ENCODE results near the gene MBLAC1.
A peak's percentile ranks its signal among the peaks of the same experiment; 100 is the strongest.

The MBLAC1 gene

GRCh38 chr7:100126931-100127865, at the start of gene MBLAC1:
MBLAC1 (plus strand) TSS chr7:100126967; CDS start chr7:100127396, 429 bp downstream.
- DNase-seq (ENCODE audit: low read depth), result peak; percentile 84

GRCh38 chr7:100077205-100077604, 49.6 kb upstream of the MBLAC1 start:
- DNase-seq (ENCODE audit: low read depth), result no peak

GRCh38 chr7:100079024-100079560, 47.7 kb upstream of the MBLAC1 start:
- DNase-seq (ENCODE audit: low read depth), result no peak

GRCh38 chr7:100080907-100081534, 45.7 kb upstream of the MBLAC1 start:
- no peak for DNase-seq (ENCODE audit: low read depth)

- peak; percentile 98 for DNase-seq (ENCODE audit: low read depth)
Measured at GRCh38 chr7:100081535-100082102, 45.1 kb upstream of the MBLAC1 start, which contains the start of gene ZNF3. ZNF3 (minus strand) TSS chr7:100081723; CDS start chr7:100077357, 4,366 bp downstream.

GRCh38 chr7:100082978-100083377, 43.8 kb upstream of the MBLAC1 start:
- DNase-seq (ENCODE audit: low read depth), result no peak

- DNase-seq (ENCODE audit: low read depth), result no peak
Measured at GRCh38 chr7:100085515-100085914, 41.3 kb upstream of the MBLAC1 start.

GRCh38 chr7:100087055-100087750, 39.6 kb upstream of the MBLAC1 start:
- peak; percentile 97 for DNase-seq (ENCODE audit: low read depth)

GRCh38 chr7:100088095-100088620, 38.6 kb upstream of the MBLAC1 start:
- no peak for DNase-seq (ENCODE audit: low read depth)

GRCh38 chr7:100088621-100089457, 37.9 kb upstream of the MBLAC1 start, which contains the start of gene COPS6:
COPS6 (plus strand) TSS chr7:100088969; CDS start chr7:100088991, 22 bp downstream.
- DNase-seq (ENCODE audit: low read depth), result peak; percentile 55

GRCh38 chr7:100089458-100090196, 37.1 kb upstream of the MBLAC1 start:
- no peak for DNase-seq (ENCODE audit: low read depth)

- DNase-seq (ENCODE audit: low read depth), result no peak
Measured at GRCh38 chr7:100090527-100091410, 36.0 kb upstream of the MBLAC1 start.

GRCh38 chr7:100091411-100092181, 35.2 kb upstream of the MBLAC1 start:
- no peak for DNase-seq (ENCODE audit: low read depth)

GRCh38 chr7:100093054-100093453, 33.7 kb upstream of the MBLAC1 start:
- no peak for DNase-seq (ENCODE audit: low read depth)

- no peak for DNase-seq (ENCODE audit: low read depth)
Measured at GRCh38 chr7:100093498-100093897, 33.3 kb upstream of the MBLAC1 start.

GRCh38 chr7:100093925-100094486, 32.8 kb upstream of the MBLAC1 start:
- DNase-seq (ENCODE audit: low read depth), result no peak

GRCh38 chr7:100095289-100095688, 31.5 kb upstream of the MBLAC1 start:
- no peak for DNase-seq (ENCODE audit: low read depth)

- DNase-seq (ENCODE audit: low read depth), result no peak
Measured at GRCh38 chr7:100095704-100096103, 31.1 kb upstream of the MBLAC1 start.
